Endometrial microvascular endothelial cells (primary cell): ENCODE data around the gene AKR1C1. TPM values are rescaled to one million over a fixed set of nuclear protein-coding genes. Genes with fewer than 3 reads are reported as not detected.
"Not testable (repeated sequence)": the region's sequence is repeated elsewhere in the genome, so short reads cannot be mapped to it uniquely, and the experiment has no call there.

Source experiments
- in situ Hi-C: cut with HindIII; loops from 2 replicates; pipeline ENCODE4 v1.10.0; 2017; ENCODE audit warnings: low sequenced_read_pairs, low pct_unique_long_range_greater_than_20kb; ENCODE audit errors: inconsistent ontology term
- total RNA-seq: library from RNA; depleted of rRNA; stranded (reverse); fragments of >200 nt; gene quantifications from one replicate; pipeline ENCODE4 v1.2.3, GENCODE V29; 2015; ENCODE audit errors: inconsistent ontology term

AKR1C1 gene
- total RNA-seq, 1 donor from 2014 or later = under 0.01 TPM

DNA sequence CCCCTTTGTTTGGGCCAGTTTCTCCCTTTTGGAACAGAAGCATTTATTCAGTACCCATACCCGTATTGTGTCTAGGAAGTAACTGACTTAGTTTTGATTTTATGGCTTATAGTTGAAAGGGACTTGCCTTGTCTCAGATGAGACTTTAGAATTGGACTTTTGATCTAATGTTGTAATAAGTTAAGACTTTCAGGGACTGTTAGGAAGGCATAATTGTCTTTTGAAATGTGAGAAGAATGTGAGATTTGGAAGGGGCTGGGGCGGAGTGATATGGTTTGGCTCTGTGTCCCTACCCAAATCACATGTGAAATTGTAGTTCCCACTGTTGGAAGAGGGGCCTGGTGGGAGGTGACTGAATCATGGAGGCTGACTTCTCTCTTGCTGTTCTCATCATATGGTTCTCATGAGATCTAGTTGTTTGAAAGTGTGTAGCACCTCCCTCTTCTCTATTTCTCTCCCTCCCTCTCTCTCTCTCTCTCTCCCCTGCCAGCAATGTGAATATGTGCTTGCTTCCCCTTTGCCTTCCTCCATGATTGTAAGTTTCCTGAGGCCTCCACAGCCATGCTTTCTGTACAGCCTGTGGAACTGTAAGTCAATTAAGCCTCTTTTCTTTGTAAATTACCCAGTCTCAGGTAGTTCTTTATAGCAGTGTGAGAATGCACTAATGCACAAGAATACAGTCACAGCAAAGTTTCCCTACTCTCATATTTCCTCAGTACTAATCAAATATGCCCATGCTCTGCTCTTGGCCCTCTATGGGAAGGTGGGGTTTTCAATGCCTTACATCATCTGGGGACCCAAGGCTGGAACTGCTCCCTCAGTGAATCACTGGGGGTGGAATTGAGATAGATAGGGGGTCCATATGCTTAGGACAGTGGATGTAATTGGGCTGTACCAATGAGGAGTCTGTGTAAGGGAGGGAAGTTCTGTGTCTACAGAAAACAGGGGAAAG lies 17.2 kb upstream of the AKR1C1 start:
- in situ Hi-C loops = no loop called here

DNA sequence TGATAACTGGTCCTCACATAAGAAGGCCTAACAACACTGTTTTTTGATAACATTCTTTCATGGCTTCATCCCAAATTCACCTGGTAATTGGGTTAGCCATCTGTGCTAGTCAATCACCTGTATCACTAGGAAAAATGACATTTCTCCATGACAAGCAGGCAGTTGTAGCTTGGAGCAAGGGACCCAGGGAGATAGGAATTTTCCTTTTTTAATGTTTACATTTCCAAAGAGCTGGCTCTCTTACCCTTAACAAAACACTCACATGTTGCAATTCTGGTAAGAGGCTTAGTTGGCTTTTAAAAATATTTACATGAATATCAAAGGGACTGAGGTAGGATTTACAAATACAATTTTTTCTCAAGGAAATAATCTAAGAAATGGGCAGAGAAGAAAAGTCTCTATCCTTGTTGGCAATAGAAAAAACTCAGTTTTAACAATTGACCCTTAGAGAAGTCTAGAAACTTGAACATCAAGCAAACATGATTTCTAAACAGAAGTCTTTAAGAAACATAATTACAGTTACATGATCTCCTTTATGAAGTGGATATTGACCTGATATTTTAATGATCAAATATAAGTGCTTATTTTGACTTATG lies 16.1 kb upstream of the AKR1C1 start:
- in situ Hi-C loops = no loop called here

DNA sequence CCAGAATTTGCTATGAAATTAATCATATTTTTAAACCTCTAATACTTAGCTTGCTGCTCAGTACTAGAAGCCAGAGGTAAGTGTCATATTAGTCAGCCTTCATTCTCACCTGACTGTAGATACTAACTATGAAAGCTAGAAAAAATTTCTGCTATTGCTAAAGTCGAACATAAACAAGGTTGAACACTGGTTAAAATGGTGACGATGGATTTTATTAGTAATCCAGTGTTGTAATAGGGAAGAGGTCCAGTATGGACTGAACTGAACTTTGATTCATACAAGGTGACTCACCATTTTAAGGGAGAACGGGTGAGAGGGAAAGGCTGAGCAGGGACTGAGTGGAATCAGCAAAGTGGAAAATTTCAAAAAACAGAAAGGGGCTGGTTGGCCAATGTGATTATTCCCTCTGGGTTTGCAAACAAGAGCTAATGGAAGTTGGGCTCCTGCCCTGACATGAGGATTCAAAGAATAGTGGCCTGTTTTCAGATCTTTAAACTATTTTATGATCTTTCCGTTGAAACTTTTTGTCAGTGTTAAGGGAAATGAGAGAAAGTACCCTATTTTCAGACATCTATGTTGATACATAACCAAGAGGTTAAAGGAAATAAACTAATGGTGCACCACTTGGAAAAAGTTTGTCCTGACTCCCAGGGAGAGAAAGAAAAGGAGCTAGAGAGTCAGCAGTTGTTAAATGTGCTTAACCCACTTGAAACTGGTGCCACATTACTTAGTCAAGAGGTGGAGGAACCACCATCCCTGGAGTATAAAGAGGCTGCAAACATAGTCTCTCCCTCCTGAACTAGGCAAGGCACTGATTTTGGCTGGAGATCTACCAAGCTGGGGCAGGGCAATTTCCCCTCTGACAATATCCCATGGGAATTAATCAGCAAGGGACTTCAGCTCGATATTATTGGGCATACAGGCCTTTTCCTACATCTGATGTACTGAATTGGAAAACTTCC lies 15.3 kb upstream of the AKR1C1 start:
- in situ Hi-C loops = no loop called here

DNA sequence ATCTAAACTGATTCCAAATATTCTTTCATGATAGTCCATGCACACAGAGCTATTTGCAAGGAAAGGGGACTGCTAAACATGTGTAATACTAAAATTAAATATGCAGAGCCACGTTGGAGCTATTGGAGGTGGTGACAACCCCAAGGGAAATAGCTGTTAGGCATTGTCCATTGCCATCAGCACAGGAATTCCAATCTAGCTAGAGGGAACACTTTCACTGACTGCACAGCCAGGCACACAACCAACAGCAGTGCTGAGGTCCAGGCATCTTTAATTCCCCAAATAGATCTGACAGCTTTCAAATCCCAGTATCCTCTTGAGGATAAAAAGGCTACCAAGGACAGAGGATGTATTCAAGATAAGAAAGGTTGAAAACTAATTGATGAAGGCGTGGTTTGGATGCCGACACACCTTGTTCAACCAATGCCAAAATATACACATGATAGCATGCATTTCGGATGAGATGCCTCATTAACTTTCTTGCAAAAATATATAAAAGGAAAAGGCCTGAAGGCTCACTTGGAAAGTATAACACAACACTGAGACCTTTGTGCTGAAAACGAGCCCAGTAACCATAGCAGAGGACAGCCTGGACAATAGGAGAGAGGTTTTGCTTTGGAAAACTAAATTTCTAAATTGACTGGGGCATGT lies 11.6 kb upstream of the AKR1C1 start:
- in situ Hi-C loops = not testable (repeated sequence)

DNA sequence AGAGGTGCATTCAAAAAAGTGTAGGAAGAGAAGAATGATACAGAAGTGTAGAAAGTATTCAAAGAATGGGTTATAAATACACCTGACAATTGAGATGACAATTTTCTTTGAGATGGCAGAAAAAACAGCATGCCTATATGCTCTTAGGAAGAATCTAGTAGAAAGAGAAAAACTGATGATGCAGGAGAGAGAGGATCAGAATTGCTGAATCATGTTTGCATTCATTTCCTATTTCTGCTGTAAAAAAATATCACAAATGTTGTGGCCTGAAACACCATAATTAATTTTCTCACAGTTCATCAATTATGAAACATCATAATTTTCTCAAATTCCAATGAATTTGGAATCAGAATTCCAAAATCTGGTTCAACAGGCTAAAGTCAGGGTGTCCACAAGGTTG lies 9.8 kb upstream of the AKR1C1 start:
- in situ Hi-C loops = no loop called here

DNA sequence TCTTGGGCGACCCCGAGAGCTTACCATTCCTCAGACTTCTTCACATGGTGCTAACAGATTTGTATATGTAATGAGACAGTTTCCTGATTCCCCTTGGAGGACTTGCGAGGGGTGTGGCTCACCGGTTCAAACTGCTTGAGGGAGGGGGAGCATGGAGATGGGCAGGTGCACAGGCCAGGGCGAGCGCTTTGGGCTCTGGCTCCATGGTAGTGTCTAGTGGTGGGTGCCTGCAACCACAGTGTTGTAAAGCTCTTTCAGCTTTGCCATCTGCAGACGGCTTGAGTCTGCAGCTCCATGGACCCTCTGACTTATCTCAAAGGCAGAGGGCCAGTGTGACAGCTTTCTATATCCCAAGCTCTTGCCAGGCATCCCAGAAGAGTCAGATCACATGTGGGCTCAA lies 7.1 kb upstream of the AKR1C1 start:
- in situ Hi-C loops = not testable (repeated sequence)

DNA sequence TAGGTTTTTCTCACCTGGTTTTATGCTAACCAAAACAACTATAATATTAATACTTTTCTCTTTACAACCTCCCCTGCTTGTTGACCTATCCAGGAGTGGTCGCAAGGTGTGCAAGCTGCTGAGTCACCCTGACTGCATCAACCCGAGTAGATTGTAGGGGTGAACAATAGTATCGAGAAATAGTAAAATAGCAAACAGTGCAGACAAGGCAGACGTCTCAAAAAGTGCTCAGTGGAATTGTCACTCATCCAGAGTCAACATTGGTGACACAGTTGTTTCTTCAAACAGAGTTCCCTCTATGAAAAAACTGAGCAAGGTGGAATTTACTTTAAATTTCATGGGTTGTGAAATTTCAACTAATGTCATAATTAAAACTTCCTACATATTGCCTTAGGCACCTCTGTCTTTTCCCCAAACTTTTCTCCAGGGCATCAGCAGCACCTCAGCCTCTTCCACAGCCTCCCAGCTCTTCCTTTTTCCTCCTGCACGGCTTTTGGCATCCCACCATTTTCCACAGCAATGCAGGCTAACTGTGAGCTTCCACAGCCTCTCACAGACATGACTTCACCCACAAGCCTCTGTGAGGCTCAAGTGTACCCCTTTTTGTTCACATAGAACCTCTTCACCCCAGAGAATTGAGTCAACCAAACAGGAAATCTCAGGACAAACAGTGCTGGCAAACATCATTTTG lies 6.1 kb upstream of the AKR1C1 start:
- in situ Hi-C loops = not testable (repeated sequence)

DNA sequence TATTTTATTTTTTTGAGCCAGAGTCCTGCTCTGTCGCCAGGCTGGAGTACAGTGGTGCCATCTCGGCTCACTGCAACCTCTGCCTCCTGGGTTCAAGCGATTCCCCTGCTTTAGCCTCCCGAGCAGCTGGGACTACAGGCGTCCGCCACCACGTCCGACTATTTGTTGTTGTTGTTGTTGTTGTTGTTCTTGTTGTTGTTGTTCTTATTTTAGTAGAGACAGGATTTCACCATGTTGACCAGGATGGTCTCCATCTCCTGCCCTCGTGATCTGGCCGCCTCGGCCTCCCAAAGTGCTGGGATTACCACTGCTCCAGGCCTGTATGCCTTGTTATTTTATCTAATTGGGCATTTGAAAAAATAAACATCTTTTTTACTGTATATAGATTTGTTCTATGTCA lies 1.7 kb upstream of the AKR1C1 start:
- in situ Hi-C loops = not testable (repeated sequence)

DNA sequence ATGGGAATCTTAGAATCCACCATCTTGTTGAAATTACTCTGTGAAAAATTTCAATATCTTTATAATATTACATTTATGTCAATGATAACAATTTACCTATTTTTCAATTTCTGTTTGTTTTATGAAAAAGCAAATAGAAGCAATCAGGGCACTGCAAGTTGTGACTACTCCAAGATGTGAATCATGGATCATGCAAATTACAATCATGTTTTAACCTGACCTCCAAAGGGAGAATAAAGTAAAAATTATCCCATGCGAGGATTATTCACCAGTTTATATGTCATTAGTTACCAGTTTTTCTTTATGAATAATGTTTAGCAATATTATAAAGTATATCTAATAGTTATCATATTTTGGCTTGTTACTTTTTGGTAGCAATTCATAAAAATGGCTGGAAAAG lies 907 bp upstream of the AKR1C1 start:
- in situ Hi-C loops = not testable (repeated sequence)

DNA sequence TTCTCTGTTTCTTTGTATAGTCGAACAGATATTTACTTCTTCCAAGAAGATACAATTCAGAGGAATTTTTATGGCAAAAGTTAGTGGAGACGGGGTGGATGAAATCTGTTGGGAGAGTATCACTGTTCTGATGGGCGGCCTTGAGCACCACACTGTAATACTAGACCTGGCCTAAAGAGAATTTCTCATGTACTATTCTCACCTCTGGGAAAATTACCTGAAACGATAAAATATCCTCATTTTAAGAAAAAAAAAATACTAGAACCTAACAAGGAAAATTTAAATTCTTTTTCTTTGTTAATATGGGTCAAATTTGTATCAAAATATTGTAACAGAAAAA lies 570 bp downstream of the AKR1C1 start:
- in situ Hi-C loops = not testable (repeated sequence)

DNA sequence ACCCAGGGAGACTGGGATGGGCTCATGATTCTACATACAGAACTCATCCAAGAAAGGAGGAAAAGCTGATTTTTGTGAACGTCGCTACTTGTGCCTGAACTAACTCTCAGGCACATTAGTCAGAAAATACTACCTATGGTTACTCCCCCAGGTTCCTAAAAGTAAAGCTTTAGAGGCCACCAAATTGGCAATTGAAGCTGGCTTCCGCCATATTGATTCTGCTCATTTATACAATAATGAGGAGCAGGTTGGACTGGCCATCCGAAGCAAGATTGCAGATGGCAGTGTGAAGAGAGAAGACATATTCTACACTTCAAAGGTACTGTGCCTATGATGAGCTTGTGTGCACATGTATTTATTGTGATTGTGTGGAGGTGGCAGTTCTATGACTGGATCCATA lies 2.5 kb downstream of the AKR1C1 start:
- in situ Hi-C loops = not testable (repeated sequence)

DNA sequence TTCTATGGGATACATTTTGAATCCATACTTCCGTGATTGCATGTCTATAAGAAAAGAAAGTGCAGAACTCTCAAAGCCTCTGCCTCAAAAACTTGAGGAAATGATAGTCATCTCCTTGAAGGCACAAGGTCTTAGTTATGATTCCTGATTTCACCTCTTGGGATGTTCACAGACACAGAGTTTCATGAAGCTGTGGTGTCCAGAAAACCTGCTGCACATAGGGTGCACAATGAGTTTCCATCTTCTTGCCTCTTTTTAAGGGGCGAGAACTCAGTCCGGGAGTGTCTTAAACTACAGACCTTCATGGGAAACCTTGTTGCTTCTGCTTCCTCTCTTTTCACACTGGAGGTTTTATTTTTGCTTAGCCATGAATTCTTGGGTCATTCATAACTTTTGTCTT lies 4.0 kb downstream of the AKR1C1 start:
- in situ Hi-C loops = not testable (repeated sequence)

DNA sequence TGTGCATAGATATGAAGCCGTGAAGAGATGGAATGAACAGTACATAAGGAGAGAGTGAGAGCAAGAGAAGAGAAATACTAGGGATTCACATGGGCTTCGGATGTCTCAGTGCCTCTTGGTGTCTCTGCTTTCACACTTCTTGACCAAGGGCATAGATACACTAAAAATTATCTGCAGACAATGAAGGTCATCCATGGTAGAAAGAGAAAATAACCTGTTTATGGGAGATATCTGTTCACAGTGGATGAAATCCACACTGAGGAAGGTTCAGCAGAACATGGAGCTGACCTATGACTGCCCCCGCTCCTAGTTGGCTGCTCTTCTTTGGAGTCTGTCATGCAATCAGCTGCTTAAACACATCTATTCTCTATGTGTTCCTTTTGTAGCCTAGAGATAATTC lies 6.1 kb downstream of the AKR1C1 start:
- in situ Hi-C loops = not testable (repeated sequence)

DNA sequence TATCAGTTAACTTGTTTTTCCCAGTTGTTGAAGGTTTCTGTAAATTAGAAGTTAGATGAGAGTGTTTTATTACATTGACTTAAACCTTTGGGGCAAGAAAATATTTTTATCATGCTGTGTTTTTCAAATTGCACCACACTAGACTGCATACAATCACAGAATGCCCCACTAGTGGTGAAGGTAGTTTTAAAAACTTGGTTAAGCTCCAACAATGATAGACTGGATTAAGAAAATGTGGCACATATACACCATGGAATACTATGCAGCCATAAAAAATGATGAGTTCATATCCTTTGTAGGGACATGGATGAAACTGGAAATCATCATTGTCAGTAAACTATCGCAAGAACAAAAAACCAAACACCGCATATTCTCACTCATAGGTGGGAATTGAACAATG lies 7.1 kb downstream of the AKR1C1 start:
- in situ Hi-C loops = not testable (repeated sequence)

DNA sequence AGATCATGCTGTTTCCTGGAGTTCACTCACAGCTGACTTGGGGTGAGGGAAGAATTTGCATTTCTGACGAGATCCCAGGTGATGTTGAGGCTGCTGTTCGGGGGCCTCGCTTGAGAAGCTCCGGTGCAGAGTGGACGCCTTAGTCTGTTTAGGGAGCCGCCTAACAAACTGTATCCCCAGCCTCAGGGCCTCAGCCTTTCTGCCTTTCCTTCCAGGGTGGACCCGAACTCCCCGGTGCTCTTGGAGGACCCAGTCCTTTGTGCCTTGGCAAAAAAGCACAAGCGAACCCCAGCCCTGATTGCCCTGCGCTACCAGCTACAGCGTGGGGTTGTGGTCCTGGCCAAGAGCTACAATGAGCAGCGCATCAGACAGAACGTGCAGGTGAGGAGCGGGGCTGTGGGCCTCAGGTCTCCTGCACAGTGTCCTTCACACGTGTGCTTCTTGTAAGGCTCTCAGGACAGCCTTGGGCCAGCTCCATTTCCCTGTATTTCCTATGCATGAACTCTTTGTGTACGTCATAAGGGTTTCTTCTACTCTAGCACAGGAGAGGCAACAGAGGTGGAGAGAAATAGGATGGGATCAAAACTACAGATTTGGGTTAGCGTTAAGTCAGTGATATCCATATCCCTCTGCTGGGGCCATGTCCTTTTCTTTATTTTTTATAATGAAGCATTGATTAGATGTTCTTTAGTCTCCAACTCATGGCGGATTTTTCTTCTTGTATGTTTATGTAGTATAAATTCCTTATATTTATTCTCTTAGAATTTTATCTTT lies 9.3 kb downstream of the AKR1C1 start:
- in situ Hi-C loops = not testable (repeated sequence)

DNA sequence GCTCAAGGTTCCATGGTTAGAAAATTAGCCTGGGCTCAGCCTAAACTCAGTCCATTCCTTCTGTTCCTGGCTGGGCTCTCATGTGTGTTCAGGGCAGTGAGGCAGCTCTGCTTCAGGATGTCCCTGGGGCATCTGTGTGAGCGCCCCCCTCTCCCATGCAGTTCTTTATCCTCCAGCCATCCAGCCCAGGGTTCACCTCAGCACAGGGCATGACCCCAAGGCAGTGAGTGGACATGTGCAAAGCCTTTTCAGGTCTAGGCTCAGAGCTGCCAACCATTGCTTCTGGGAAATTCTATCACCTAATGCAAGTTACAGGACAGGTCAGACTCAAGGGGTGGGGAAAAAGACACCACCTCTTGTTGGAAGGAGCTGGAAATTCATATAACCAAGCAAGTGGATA lies 10.1 kb downstream of the AKR1C1 start:
- in situ Hi-C loops = not testable (repeated sequence)

DNA sequence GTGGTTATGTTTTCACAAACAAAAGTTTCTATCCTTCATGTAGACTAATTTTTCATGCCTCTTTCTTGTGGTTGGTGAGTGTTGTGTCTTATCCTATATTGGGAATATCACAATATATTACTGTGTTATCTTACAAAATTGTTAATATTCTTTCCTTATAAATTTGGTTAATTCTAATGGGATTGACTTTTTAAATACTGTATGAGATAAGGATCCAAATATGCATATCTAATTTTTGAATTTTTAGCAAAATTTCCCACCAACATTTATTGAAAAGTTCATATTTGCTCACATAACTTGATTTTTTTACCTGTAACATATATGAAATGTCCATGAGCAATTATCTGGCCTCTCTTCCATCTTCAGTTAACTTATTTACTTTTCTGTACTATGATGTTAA lies 11.2 kb downstream of the AKR1C1 start:
- in situ Hi-C loops = not testable (repeated sequence)

DNA sequence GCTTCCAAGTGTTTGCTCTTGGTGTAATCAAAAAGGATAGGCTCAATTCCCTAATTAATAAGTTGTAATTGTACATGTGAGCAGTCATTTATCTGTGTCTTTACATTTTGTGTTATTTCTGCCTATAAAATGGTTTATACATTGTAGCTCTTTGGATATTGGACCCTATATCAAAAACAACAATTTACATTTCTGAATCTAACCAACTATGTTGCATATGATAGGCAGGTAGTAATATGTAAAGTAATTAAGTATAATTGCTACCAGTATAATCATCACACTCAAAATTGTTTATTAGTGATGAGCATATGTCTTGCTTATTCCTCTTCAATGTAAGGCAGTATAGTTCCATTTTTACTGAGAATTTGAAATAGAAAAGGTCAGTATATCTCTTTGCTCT lies 13.8 kb downstream of the AKR1C1 start:
- in situ Hi-C loops = no loop called here
